Measurements from ENCODE around the gene CLIP1. TPM values are rescaled to one million over a fixed set of nuclear protein-coding genes. Genes with fewer than 3 reads are reported as not detected.

The CLIP1 gene
- total and polyA plus RNA-seq, 2 of the 8 experiments (the other 6 are each of a cell fraction or from before 2014, with no cell fraction given), result 19.0 to 27.6 TPM

DNA sequence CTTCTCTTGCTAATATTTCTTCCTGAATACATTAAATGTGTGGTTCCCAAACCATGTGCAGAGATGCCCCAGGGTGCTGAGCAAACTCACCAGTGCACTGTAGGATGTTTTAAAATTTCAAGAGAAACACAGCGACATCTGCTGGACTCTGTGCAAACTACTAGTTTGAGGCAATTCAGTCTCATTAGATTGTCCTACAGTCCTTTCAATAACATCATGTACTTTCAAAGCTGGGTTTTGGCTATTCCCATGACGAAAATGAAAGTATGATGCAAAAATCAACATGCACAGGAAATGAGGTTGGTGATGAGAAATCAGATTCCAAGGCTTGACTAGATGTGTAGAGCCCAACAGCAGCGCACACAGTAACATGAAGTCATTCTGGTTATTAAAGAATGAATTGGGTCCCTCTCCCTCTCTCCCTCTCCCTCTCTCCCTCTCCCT lies 66.3 kb downstream of the CLIP1 start:
- Histone ChIP-seq H3K14ac (ENCODE audit: insufficient read length) (no peak overlapping the region), H3K36me3 (ENCODE audit: control insufficient read depth in 2 of 4, insufficient read depth in 4 of 4, low read length in 3 of 4) (peaks cover 0 to 4% (median 0%) of the 10 kb centered on the region in 4 experiments; a peak in 2 of 8 replicates), H2BK20ac (ENCODE audit: low read length) (no peak overlapping the region), H4K5ac (ENCODE audit: insufficient read length, low read depth, low read length) (no peak overlapping the region), H2BK120ac (replicated peaks; ENCODE audit: low read depth, low read length) (no peak overlapping the region), H3K79me2 (ENCODE audit: control insufficient read depth in 1 of 2, insufficient read depth in 2 of 2, low read length in 2 of 2) (no peaks in the 10 kb centered on the region), H4K20me1 (replicated peaks in 1 of 2; ENCODE audit: control insufficient read depth in 1 of 2, insufficient read depth in 2 of 2, low read length in 2 of 2) (no peaks in the 10 kb centered on the region), H3K18ac (ENCODE audit: extremely low read depth, low read length) (no peak overlapping the region), H3K4me2 (ENCODE audit: insufficient read depth in 1 of 2, low read depth in 2 of 2, low read length in 2 of 2) (no peak overlapping the region), H4K8ac (ENCODE audit: extremely low read depth, insufficient read depth, low read length) (no peak overlapping the region), H3K27ac (ENCODE audit: low read depth, low read length) (no peak overlapping the region), H3K23ac (ENCODE audit: insufficient read length) (no peak overlapping the region), H2BK12ac (ENCODE audit: low read depth, low read length) (no peak overlapping the region), H2AFZ (ENCODE audit: low read length) (no peak overlapping the region), H3K79me1 (ENCODE audit: low read depth, low read length) (no peaks in the 10 kb centered on the region), H2AK5ac (ENCODE audit: low read depth, low read length) (no peak overlapping the region), H3K4me1 (replicated peaks in 1 of 4; ENCODE audit: control insufficient read depth in 3 of 4, insufficient read depth in 4 of 4, low read length in 3 of 4) (no peaks in the 10 kb centered on the region), H2BK15ac (ENCODE audit: low read length) (no peak overlapping the region), H3K27me3 (replicated peaks in 1 of 4; ENCODE audit: control insufficient read depth in 3 of 4, extremely low read depth in 1 of 4, insufficient read depth in 3 of 4, low read length in 3 of 4) (no peaks in the 10 kb centered on the region), H3K56ac (replicated peaks; ENCODE audit: insufficient read length, low read depth, low read length) (no peak overlapping the region), H3K23me2 (ENCODE audit: low read depth, low read length) (no peaks in the 10 kb centered on the region), H3K4ac (replicated peaks; ENCODE audit: insufficient read length, low read depth, low read length) (no peak overlapping the region), H3K9ac (replicated peaks in 1 of 4; ENCODE audit: extremely low read depth in 1 of 4, low read depth in 3 of 4, low read length in 3 of 4) (no peak overlapping the region), H4K91ac (replicated peaks; ENCODE audit: insufficient read length, low read length) (no peak overlapping the region), H3K4me3 (ENCODE audit: extremely low read depth in 1 of 4, insufficient read depth in 2 of 4, low read depth in 3 of 4, low read length in 4 of 4) (no peak overlapping the region), H3K9me3 (ENCODE audit: insufficient read depth in 2 of 2, low read depth in 1 of 2, low read length in 1 of 2) (peaks cover 0 to 7% of the 10 kb centered on the region in 2 experiments; a peak in 2 of 4 replicates), H2BK5ac (ENCODE audit: low read depth, low read length) (no peak overlapping the region)
- POLR2A ChIA-PET (ENCODE audit: partially characterized antibody), result interaction anchor here (0.8 kb wide), 1 partner anchor 285 kb away, joined by 3 read pairs; no protein-coding TSS in a partner anchor
- 43% methylated on average over 3 of the region's 3 CpGs; no CpG with 5 or more reads in 1 of the 2 experiments for WGBS, 2 experiments (ENCODE audit: extremely low coverage in 1 of 2, insufficient coverage in 1 of 2, insufficient read length in 1 of 2, insufficient replicate concordance in 2 of 2, low coverage in 1 of 2, low lambda C conversion rate in 2 of 2, missing lambda C conversion rate in 1 of 2)
- TF ChIP-seq RAD21 (IDR thresholded peaks at IDR 0.05 in 1 of 2, conservative IDR thresholded peaks at IDR 0.05 in 1 of 2; ENCODE audit: low read depth in 2 of 2, low read length in 2 of 2) (peak; percentile 54 to 64), TAF7 (optimal IDR thresholded peaks at IDR 0.05; ENCODE audit: borderline replicate concordance, low read depth, low read length) (no peak), POU5F1 (IDR thresholded peaks at IDR 0.05; ENCODE audit: low read depth, low read length) (no peak), BRCA1 (IDR thresholded peaks at IDR 0.05; ENCODE audit: low read depth, low read length) (no peak), PHF8 (conservative IDR thresholded peaks at IDR 0.05; ENCODE audit: low read depth, low read length) (no peak)
- TF ChIP-seq, protein P1, sequence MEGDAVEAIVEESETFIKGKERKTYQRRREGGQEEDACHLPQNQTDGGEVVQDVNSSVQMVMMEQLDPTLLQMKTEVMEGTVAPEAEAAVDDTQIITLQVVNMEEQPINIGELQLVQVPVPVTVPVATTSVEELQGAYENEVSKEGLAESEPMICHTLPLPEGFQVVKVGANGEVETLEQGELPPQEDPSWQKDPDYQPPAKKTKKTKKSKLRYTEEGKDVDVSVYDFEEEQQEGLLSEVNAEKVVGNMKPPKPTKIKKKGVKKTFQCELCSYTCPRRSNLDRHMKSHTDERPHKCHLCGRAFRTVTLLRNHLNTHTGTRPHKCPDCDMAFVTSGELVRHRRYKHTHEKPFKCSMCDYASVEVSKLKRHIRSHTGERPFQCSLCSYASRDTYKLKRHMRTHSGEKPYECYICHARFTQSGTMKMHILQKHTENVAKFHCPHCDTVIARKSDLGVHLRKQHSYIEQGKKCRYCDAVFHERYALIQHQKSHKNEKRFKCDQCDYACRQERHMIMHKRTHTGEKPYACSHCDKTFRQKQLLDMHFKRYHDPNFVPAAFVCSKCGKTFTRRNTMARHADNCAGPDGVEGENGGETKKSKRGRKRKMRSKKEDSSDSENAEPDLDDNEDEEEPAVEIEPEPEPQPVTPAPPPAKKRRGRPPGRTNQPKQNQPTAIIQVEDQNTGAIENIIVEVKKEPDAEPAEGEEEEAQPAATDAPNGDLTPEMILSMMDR (IDR thresholded peaks at IDR 0.05; ENCODE audit: control extremely low read depth in 1 of 3, insufficient read depth in 1 of 3, low read depth in 1 of 3, low read length in 3 of 3), result peak in 2 of 3 experiments; percentile 61 to 81; a peak in 3 of 4 replicates
- CTCF ChIA-PET (ENCODE audit: partially characterized antibody), result interaction anchor here (0.8 to 4.3 kb wide), 38 partner anchors 9 to 745 kb away, joined by 3 to 53 read pairs (median 5); no protein-coding TSS in a partner anchor
- peak in 1 of 2 experiments; percentile 66 for DNase-seq (ENCODE audit: low read depth in 1 of 2, low spot score in 2 of 2)
- FAIRE-seq, result peak; percentile 74

All from H1 (cell line).